Measurements from ENCODE around the gene TBC1D16.

- TF ChIP-seq CTCF (IDR thresholded peaks at IDR 0.05) (no peak), EP300 (IDR thresholded peaks at IDR 0.05) (no peak), POLR2A (IDR thresholded peaks at IDR 0.05) (no peak)
These were observed at the start of gene TBC1D16 for GRCh38 chr17:80035687-80035936.

Measured in gastroesophageal sphincter (tissue), 3 donors.